Cardiac septum (tissue), 1 donor: ENCODE results near the gene ELF2. TPM values are rescaled to one million over a fixed set of nuclear protein-coding genes. Genes with fewer than 3 reads are reported as not detected.
"Not testable (repeated sequence)": the region's sequence is repeated elsewhere in the genome, so short reads cannot be mapped to it uniquely, and the experiment has no call there.

Source experiments
- DNase-seq: peaks from one replicate; pipeline ENCODE4 v3.0.0-alpha.2; 2020; ENCODE audit warnings: low spot score
- intact Hi-C: fragments of 100-400 bp; cut with DNase I; formaldehyde crosslinking; loops from one replicate; pipeline ENCODE4 v1.14.0; 2022
- long read RNA-seq: library from polyadenylated mRNA; unstranded; transcript quantifications from one replicate; pipeline ENCODE4 v2.0.0, GENCODE V29; 2021
- total RNA-seq: library from RNA; stranded (reverse); fragmentation: NEBNext Ultra II Directional; extraction: Animal tissue kit (Norgen Biotek cat#: 25700); gene quantifications from one replicate; pipeline ENCODE4 v1.2.1, GENCODE V29; 2021
- donor health status: DM: no; HTN: no; CAD: no.

ELF2 gene
- 31.0 TPM for total RNA-seq
- long read RNA-seq, full-length matches to known transcripts = 6 of 34 reads
- long read RNA-seq, partial matches to known transcripts = 4 of 34 reads
- long read RNA-seq, other reads (novel, unspliced or antisense) = 24 of 34 reads

- intact Hi-C loops = loop anchor here (2.0 to 5.0 kb wide), 5 partner anchors 80 to 275 kb away; partner anchors contain the start of genes NAA15, NOCT and RAB33B
- peak; percentile 97 for DNase-seq
Observed at GRCh38 chr4:139177049-139177868, at the start of gene ELF2. TSS of gene ELF2 (minus strand) at chr4:139177218. CDS start at chr4:139137701, 39,517 bp downstream.

- intact Hi-C loops = no loop called here
- no peak for DNase-seq
Observed at GRCh38 chr4:139223682-139224317, 46.8 kb upstream of the ELF2 start.

DNA sequence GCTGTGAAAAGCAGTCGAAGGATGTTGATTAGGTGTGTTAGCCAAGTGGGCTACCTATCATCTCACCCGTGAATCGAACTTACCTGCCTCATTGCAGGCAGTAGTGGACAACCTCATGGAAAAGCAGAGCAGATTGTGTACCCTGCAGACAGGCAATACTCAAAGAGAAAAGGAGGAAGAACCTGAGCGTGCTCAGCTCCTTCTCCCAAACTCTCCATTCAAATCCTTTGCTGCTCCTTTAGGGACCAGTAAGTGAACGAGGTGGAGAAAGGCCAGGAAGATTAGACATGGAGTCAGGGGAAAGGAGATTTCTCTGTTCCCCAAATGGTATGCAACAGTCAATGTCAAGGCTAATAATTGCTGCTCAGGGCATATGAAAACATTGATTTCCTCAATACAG, 45.2 kb upstream of the ELF2 start:
- DNase-seq = no peak
- intact Hi-C loops = no loop called here

DNA sequence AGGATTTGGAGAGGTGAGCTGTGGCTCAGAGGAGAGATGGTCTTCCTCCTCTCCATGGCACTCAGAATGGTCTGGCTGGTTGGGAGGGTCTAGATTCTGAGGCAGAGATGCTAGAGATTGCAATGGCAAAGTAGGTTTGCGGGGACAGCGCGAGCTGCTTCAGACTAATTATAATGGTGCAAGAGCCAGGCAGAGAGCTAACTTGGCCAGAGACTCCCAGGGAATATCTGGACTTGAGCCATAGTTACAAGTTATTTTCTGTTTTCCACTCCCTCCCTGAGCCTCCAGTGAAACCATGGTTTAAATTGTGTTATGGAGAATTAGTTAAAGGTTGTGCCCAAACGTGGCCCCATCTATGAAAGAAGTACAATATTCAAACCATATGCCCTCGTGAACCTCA, 44.7 kb upstream of the ELF2 start:
- no peak for DNase-seq
- intact Hi-C loops = no loop called here

DNA sequence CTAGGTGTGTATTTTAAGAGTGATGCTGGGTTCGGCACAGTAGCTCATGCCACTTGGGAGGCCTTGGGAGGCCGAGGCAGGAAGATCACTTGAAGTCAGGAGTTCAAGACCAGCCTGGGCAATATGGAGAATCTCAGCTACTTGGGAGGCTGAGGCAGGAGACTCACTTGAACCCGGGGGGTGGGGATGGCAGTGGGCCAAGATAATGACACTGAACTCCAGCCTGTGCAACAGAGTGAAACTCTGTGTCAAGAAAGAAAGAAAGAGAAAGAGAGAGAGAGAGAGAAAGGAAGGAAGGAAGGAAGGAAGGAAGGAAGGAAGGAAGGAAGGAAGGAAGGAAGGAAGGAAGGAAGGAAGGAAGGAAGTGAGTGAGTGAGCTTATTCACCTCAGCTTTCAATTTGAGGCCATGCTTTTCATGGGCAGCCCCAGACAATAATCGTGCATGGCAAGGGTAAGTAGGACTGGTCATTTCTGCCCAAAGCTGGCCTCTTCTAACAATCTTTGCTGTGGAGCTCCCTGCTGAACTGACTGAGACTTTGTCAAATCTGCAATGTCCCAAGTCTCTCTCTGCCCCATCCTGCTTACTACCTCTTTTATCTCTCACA, 42.5 kb upstream of the ELF2 start:
- no peak for DNase-seq

GRCh38 chr4:139214039-139214534, 37.1 kb upstream of the ELF2 start:
- intact Hi-C loops = no loop called here
- no peak for DNase-seq

More for the DNA sequence above, 42.5 kb upstream of the ELF2 start:
- intact Hi-C loops = no loop called here

DNA sequence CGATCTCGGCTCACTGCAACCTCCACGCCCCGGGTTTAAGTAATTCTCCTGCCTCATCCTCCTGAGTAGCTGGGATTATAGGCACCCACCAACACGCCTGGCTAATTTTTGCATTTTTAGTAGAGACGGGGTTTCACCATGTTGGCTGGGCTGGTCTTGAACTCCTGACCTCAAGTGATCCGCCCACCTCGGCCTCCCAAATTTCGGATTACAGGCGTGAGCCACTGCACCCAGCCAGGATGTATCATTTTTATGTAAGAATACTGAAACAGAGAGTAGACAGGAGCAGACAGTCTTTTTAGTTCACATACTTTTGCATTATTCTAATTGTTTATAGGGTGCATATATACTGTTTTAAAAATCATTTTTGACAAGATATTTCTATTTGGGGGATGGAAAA, 36.6 kb upstream of the ELF2 start:
- intact Hi-C loops, DNase-seq: not testable (repeated sequence)

- intact Hi-C loops = no loop called here
- DNase-seq = no peak
Observed at GRCh38 chr4:139212900-139213299, 35.9 kb upstream of the ELF2 start.

- intact Hi-C loops = no loop called here
- no peak for DNase-seq
Observed at GRCh38 chr4:139210486-139210885, 33.5 kb upstream of the ELF2 start.

DNA sequence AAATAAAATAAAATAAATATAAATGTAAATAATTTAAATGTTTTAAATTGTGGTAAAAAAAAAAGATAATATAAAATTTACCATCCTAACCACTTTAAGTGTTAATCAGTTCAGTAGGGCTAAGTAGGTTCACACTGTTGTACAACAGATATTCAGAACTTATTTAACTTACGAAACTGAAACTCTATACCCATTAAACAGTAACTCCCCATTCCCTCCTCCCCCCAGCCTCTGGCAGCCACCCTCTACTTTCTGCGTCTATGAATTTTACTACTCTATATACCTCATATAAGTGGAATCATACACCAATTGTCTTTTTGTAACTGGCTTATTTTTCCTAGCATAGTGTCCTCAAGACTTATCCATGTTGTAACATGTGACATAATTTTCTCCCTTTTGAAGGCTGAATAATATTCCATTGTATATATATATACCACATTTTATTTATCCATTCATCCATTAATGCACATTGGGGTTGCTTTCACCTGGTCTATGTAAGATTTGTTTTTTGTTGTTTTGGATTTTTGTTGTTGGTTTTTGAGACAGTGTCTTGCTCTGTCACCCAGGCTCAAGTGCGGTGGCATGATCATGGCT, 32.5 kb upstream of the ELF2 start:
- no peak for DNase-seq
- intact Hi-C loops = no loop called here

GRCh38 chr4:139208404-139208945, 31.5 kb upstream of the ELF2 start:
- intact Hi-C loops = no loop called here
- no peak for DNase-seq

GRCh38 chr4:139207873-139208403, 30.9 kb upstream of the ELF2 start:
- intact Hi-C loops = no loop called here
- no peak for DNase-seq

GRCh38 chr4:139207247-139207646, 30.2 kb upstream of the ELF2 start:
- intact Hi-C loops = no loop called here
- DNase-seq = no peak

DNA sequence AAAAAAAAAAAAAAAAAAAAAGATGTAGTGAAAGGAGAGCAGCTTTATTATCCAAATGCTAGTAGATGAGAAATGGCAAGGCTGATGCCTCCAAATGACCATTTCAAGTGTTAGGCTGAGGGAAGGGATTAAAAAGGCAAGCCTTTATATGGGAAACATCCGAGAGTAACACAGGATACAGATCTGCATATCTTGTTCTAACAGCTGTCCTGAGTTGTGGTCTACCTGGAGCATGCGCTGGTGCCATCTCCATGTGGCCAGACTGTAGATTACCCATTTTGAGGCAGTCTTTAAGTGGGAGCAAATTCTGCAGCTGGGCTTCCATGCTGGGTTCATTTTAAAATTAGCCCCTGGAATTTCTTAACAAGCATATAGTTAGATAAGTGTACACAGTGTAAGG, 26.0 kb upstream of the ELF2 start:
- no peak for DNase-seq
- intact Hi-C loops = no loop called here

DNA sequence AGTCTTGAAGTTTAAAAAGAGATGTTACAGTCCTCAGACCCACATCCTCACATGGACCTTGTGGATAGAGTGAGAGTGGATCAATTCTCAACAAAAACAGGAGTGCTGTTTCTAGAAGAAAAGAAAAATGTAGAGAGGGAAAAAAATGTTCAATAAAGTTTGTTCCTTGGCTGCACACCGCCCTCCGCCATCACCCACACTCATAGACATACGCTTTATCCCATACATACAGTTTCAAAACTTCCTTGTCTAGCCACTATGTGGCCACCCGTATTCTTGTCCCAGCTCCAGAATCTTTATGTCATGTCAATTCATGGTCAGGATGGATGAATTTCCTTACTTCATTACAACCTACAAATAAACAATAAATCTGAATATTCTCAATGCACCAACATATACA, 23.5 kb upstream of the ELF2 start:
- DNase-seq = no peak
- intact Hi-C loops = no loop called here

DNA sequence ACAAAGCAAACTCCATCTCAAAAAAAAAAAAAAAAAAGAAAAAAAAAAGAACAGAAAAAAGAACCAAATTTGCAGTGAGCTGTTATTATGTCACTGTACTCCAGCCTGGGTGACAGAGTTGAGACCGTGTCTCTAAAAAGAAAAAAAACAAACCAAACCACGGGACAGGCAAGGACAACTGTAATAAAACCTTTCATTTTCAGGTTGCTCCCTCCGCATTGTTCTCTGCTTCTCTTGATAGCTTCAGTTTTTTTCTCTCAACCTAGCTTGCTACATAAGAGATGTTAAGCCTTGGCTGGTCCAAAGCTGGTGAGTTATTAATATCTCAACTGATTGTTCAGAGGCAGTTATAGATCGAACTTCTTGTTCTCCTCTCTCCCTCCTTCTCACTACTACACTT, 23.1 kb upstream of the ELF2 start:
- no peak for DNase-seq
- intact Hi-C loops = no loop called here

DNA sequence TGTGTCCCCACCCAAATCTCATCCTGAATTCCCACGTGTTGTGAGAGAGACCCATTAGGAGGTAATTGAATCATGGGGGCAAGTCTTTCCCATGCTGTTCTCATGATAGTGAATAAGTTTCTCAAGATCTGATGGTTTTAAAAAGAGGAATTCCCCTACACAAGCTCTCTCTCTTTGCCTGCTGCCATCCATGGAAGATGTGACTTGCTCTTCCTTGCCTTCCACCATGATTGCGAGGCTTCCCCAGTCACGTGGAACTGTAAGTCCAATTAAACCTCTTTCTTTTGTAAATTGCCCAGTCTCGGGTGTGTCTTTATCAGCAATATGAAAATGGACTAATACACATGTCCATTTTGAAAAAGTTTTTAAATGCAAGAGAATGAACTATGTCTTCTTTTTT, 20.2 kb upstream of the ELF2 start:
- DNase-seq, intact Hi-C loops: not testable (repeated sequence)

DNA sequence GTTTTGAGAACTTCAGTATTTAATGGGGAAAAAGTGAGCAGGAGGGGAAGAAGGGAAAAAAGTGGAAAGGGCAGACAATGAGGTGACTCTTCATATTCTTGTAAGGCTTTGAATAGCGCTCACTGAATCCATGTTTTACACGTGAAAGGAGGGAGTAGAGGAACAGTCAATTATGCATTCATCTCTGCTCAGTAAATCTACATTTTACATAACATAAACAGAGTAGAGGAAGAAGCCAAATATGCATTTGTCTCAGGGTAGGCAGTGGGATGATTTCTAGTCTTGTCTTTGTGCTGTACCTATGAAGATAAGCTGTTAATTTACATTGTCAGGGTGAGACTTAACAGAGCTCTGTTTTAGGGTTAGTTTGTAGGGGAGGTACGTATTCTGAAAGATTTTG, 19.4 kb upstream of the ELF2 start:
- no peak for DNase-seq

GRCh38 chr4:139191373-139191772, 14.4 kb upstream of the ELF2 start:
- intact Hi-C loops = no loop called here

More for the DNA sequence above, 19.4 kb upstream of the ELF2 start:
- intact Hi-C loops = no loop called here

More at GRCh38 chr4:139191373-139191772, 14.4 kb upstream of the ELF2 start:
- DNase-seq = no peak
